ENCODE measurements around the gene CCBE1. TPM values are rescaled to one million over a fixed set of nuclear protein-coding genes. Genes with fewer than 3 reads are reported as not detected.

Gene CCBE1
- polyA plus RNA-seq, 1 of the 3 experiments (the other 2 are of a cell fraction): 5.0 TPM

- H3K27me3 ChIP-seq (ENCODE audit: insufficient read depth): no peaks in the 10 kb centered on the region
- no peaks in the 10 kb centered on the region for H3K79me2 ChIP-seq (ENCODE audit: insufficient read depth)
- no peaks in the 10 kb centered on the region for H4K20me1 ChIP-seq (ENCODE audit: insufficient read depth)
- no peak overlapping the region for H3K27ac ChIP-seq (ENCODE audit: low read depth in 2 of 2, low read length in 1 of 2)
- H3K36me3 ChIP-seq (replicated peaks in 1 of 2; ENCODE audit: control insufficient read depth in 1 of 2, insufficient read depth in 2 of 2, low read length in 1 of 2): no peaks in the 10 kb centered on the region
- no peak for DNase-seq
- 78% methylated on average over 13 of the region's 13 CpGs for WGBS (ENCODE audit: low lambda C conversion rate)
- H3K4me3 ChIP-seq (ENCODE audit: low read depth in 2 of 2, low read length in 1 of 2): no peak overlapping the region
- ChIA-PET CTCF (no interaction called here), POLR2A (no interaction called here)
- H3K4me2 ChIP-seq: no peak overlapping the region
- no peaks in the 10 kb centered on the region for H3K9me2 ChIP-seq
- no peak overlapping the region for H3K9ac ChIP-seq
- no peaks in the 10 kb centered on the region for H3K9me3 ChIP-seq
- peaks cover 0 to 3% of the 10 kb centered on the region in 2 experiments; a peak in 2 of 4 replicates for H3K4me1 ChIP-seq (ENCODE audit: control insufficient read depth in 1 of 2, insufficient read depth in 2 of 2, low read depth in 1 of 2, low read length in 1 of 2)
- no peak for TF ChIP-seq JUND (IDR thresholded peaks at IDR 0.05)
- H3F3A ChIP-seq (replicated peaks; ENCODE audit: insufficient read depth): no peaks in the 10 kb centered on the region
- H2AFZ ChIP-seq (ENCODE audit: low read depth): no peak overlapping the region
These were observed 90.8 kb downstream of the CCBE1 start for GRCh38 chr18:59606193-59607077.

GRCh38 chr18:59605633-59606192 is 91.5 kb downstream of the CCBE1 start:
- no peak overlapping the region for H3K4me2 ChIP-seq
- H3K9ac ChIP-seq: no peak overlapping the region
- no peak overlapping the region for H3K27ac ChIP-seq (ENCODE audit: low read depth in 2 of 2, low read length in 1 of 2)
- H3K4me3 ChIP-seq (ENCODE audit: low read depth in 2 of 2, low read length in 1 of 2): no peak overlapping the region
- no peaks in the 10 kb centered on the region for H3K9me3 ChIP-seq
- no peaks in the 10 kb centered on the region for H4K20me1 ChIP-seq (ENCODE audit: insufficient read depth)
- no peaks in the 10 kb centered on the region for H3K79me2 ChIP-seq (ENCODE audit: insufficient read depth)
- no peak for TF ChIP-seq MXI1 (IDR thresholded peaks at IDR 0.05; ENCODE audit: low read depth, low read length)
- no peak for TF ChIP-seq RCOR1 (IDR thresholded peaks at IDR 0.05; ENCODE audit: low read length)
- TF ChIP-seq NRF1 (IDR thresholded peaks at IDR 0.05; ENCODE audit: low read depth, low read length): no peak
- no peak for TF ChIP-seq CTCF (IDR thresholded peaks at IDR 0.05)
- no peak for TF ChIP-seq EZH2phosphoT487 (IDR thresholded peaks at IDR 0.05; ENCODE audit: borderline replicate concordance, low read depth)
- TF ChIP-seq USF1 (IDR thresholded peaks at IDR 0.05; ENCODE audit: borderline replicate concordance, low read depth): no peak
- peaks cover 0 to 3% of the 10 kb centered on the region in 2 experiments; a peak in 2 of 4 replicates for H3K4me1 ChIP-seq (ENCODE audit: control insufficient read depth in 1 of 2, insufficient read depth in 2 of 2, low read depth in 1 of 2, low read length in 1 of 2)
- no peaks in the 10 kb centered on the region for H3K9me2 ChIP-seq
- no peaks in the 10 kb centered on the region for H3K27me3 ChIP-seq (ENCODE audit: insufficient read depth)
- no peak for DNase-seq
- H3K36me3 ChIP-seq (replicated peaks in 1 of 2; ENCODE audit: control insufficient read depth in 1 of 2, insufficient read depth in 2 of 2, low read length in 1 of 2): no peaks in the 10 kb centered on the region
- H2AFZ ChIP-seq (ENCODE audit: low read depth): no peak overlapping the region
- H3F3A ChIP-seq (replicated peaks; ENCODE audit: insufficient read depth): no peaks in the 10 kb centered on the region
- ChIA-PET POLR2A (no interaction called here), CTCF (interaction anchor here (1.0 kb wide), 1 partner anchor 217 kb away, joined by 3 read pairs; no protein-coding TSS in a partner anchor)
- 87% methylated on average over 13 of the region's 13 CpGs for WGBS (ENCODE audit: low lambda C conversion rate)
